DOHH2 (cell line): Measurements from ENCODE around the gene COTL1.

ENCODE experiments used
- EZH2phosphoT487 ChIP-seq: fragments of 200-600 bp; sonication (generic); IDR thresholded peaks from 2 replicates; pipeline ENCODE4 v1.6.1; 2017; ENCODE audit warnings: borderline replicate concordance, mild to moderate bottlenecking, antibody characterized with exemption, low read length, moderate library complexity, mixed read lengths
- TF ChIP-seq, protein P1 (sequence below): fragments of 200-600 bp; sonication (generic); IDR thresholded peaks from one replicate; pipeline ENCODE4 v1.5.1; 2014; ENCODE audit warnings: antibody characterized with exemption, mild to moderate bottlenecking, low read depth, low read length; ENCODE audit not compliant: poor library complexity, severe bottlenecking

DNA sequence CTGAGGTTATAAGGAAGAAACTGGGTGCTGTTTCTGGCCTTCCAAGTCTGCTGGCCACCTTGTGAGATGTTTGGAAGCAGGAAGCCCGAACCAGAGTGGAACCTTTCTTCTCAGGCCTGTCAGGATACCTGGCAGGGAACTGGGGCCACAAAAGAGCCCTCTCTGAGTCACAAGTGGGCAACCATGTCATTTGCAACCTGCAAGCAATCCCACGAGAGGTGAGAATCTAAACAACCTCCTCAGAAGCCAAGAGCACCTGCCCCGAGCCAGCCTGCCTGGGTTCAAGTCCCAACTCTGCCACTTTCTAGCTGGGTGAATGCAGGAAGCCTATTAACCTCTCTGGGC is 3.3 kb downstream of the COTL1 start:
- TF ChIP-seq, protein P1, sequence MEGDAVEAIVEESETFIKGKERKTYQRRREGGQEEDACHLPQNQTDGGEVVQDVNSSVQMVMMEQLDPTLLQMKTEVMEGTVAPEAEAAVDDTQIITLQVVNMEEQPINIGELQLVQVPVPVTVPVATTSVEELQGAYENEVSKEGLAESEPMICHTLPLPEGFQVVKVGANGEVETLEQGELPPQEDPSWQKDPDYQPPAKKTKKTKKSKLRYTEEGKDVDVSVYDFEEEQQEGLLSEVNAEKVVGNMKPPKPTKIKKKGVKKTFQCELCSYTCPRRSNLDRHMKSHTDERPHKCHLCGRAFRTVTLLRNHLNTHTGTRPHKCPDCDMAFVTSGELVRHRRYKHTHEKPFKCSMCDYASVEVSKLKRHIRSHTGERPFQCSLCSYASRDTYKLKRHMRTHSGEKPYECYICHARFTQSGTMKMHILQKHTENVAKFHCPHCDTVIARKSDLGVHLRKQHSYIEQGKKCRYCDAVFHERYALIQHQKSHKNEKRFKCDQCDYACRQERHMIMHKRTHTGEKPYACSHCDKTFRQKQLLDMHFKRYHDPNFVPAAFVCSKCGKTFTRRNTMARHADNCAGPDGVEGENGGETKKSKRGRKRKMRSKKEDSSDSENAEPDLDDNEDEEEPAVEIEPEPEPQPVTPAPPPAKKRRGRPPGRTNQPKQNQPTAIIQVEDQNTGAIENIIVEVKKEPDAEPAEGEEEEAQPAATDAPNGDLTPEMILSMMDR, result no peak
- TF ChIP-seq EZH2phosphoT487, result no peak
